Psoas muscle (tissue), 8 donors: ENCODE results near the gene RPUSD1. TPM values are rescaled to one million over a fixed set of nuclear protein-coding genes. Genes with fewer than 3 reads are reported as not detected.

Source experiments
- ATAC-seq, 4 donors: fragments of 200-7000 bp; cut with Tn5 transposase; one replicate each; pipeline ENCODE4 v1.9.1; 2020; ENCODE audit warnings: moderate library complexity in 3 of 4, mild to moderate bottlenecking in 2 of 4
- DNase-seq, 2 donors: peaks; one replicate each; pipeline ENCODE4 v3.0.0-alpha.2; 2020
- H3K27ac ChIP-seq: fragments of 200-600 bp; one replicate; pipeline ENCODE4 v1.8.0; 2022
- H3K27me3 ChIP-seq, 3 donors: fragments of 200-600 bp in 1 of 3; one replicate each; pipeline versions ENCODE4 v1.6.1 to v1.8.0; 2013 to 2022; ENCODE audit warnings: low read length in 2 of 3, mild to moderate bottlenecking in 2 of 3, moderate library complexity in 1 of 3; ENCODE audit not compliant: insufficient read depth in 3 of 3
- H3K36me3 ChIP-seq, 2 donors: fragments of 200-600 bp in 1 of 2; one replicate each; pipeline versions ENCODE4 v1.6.1 to v1.8.0; 2013 to 2022; ENCODE audit warnings: low read depth in 1 of 2, mild to moderate bottlenecking in 1 of 2, moderate library complexity in 1 of 2; ENCODE audit not compliant: insufficient read depth in 1 of 2
- H3K4me1 ChIP-seq: fragments of 200-600 bp; one replicate; pipeline ENCODE4 v1.8.0; 2022
- H3K4me3 ChIP-seq: fragments of 200-600 bp; one replicate; pipeline ENCODE4 v1.8.0; 2022; ENCODE audit warnings: mild to moderate bottlenecking
- H3K9me3 ChIP-seq: fragments of 200-600 bp; one replicate; pipeline ENCODE4 v1.8.0; 2022
- CTCF ChIP-seq: fragments of 200-600 bp; IDR thresholded peaks from one replicate; pipeline ENCODE4 v1.8.0; 2022; ENCODE audit warnings: antibody characterized with exemption
- WGBS, 3 donors: extraction: QIAGEN DNeasy Blood & Tissue Kit; methylation state at CpG; one replicate each; pipeline versions ENCODE4 v1.1.6 to v1.1.7; 2013; 5-methylcytosine and 5-hydroxymethylcytosine counted together
- intact Hi-C, 2 donors: fragments of 100-400 bp; cut with DNase I; formaldehyde crosslinking; loops; one replicate each; pipeline versions ENCODE4 v1.11.0 to v1.14.2; 2022
- polyA plus RNA-seq, 3 donors: library from polyadenylated mRNA; stranded (reverse); fragments of 200-250 nt; gene quantifications; one replicate each; pipeline ENCODE4 v1.2.3, GENCODE V29; 2013
- total RNA-seq, 4 donors: library from RNA; stranded (reverse); fragmentation: NEBNext Ultra II Directional in 2 of 4; extraction: Animal tissue kit (Norgen Biotek cat#: 25700) in 2 of 4; gene quantifications; one replicate each; pipeline versions ENCODE4 v1.2.1 to v1.2.4, GENCODE V29; 2021 to 2023
- donor health status: healthy with polysubstance abuse.
- donor health status: DM: no; HTN: no; CAD: no; lungs with moderate emphysema.
- donor health status: Bipolar disorder and iron deficiency.
- donor health status: healthy.
- donor health status: DM: yes; HTN: yes; CAD: no.
- donor health status: DM: no; HTN: no; CAD: no.
- donor health status: DM: no; HTN: no; CAD: no.
- donor health status: DM: yes; HTN: yes; CAD: no.

Gene RPUSD1
- total and polyA plus RNA-seq, 7 donors: 4.4 to 25.7 (median 10.9) TPM

- Histone ChIP-seq H3K27ac (no peak overlapping the region), H3K9me3 (no peaks in the 10 kb centered on the region), H3K4me1 (no peaks in the 10 kb centered on the region), H3K36me3 (no peaks in the 10 kb centered on the region), H3K27me3 (peaks cover 0 to 49% (median 12%) of the 10 kb centered on the region in 3 donors), H3K4me3 (no peak overlapping the region)
- 75 to 81% (median 79%) methylated on average over 36 to 38 of the region's 38 CpGs for WGBS, 3 donors
- ATAC-seq: no peak
- TF ChIP-seq CTCF: no peak
- no peak for DNase-seq
- intact Hi-C loops: no loop called here
These were observed 23.2 kb downstream of the RPUSD1 start for GRCh38 chr16:764848-765487.

- ATAC-seq (no peak), DNase-seq (no peak)
- H3K27ac ChIP-seq: no peak overlapping the region
- no peaks in the 10 kb centered on the region for H3K4me1 ChIP-seq
- intact Hi-C loops: no loop called here
- no peaks in the 10 kb centered on the region for H3K36me3 ChIP-seq
- no peaks in the 10 kb centered on the region for H3K9me3 ChIP-seq
- H3K27me3 ChIP-seq: peaks cover 0 to 50% (median 12%) of the 10 kb centered on the region in 3 donors
- H3K4me3 ChIP-seq: no peak overlapping the region
- WGBS, 3 donors: 50 to 53% (median 52%) methylated on average over 13 to 20 of the region's 20 CpGs
- no peak for TF ChIP-seq CTCF
These were observed 23.9 kb downstream of the RPUSD1 start for GRCh38 chr16:764184-764750.

GRCh38 chr16:763369-764183, 24.6 kb downstream of the RPUSD1 start:
- no peak for TF ChIP-seq CTCF
- intact Hi-C loops: no loop called here
- DNase-seq (no peak), ATAC-seq (no peak)
- no peaks in the 10 kb centered on the region for H3K36me3 ChIP-seq
- no peak overlapping the region for H3K4me3 ChIP-seq
- WGBS, 3 donors: 60 to 64% (median 61%) methylated on average over 12 to 21 of the region's 21 CpGs
- H3K4me1 ChIP-seq: no peaks in the 10 kb centered on the region
- peaks cover 0 to 50% (median 16%) of the 10 kb centered on the region in 3 donors for H3K27me3 ChIP-seq
- no peak overlapping the region for H3K27ac ChIP-seq
- H3K9me3 ChIP-seq: no peaks in the 10 kb centered on the region

GRCh38 chr16:762595-763268, 25.4 kb downstream of the RPUSD1 start:
- Histone ChIP-seq H3K4me3 (no peak overlapping the region), H3K4me1 (no peaks in the 10 kb centered on the region), H3K36me3 (no peaks in the 10 kb centered on the region), H3K27ac (no peak overlapping the region), H3K9me3 (no peaks in the 10 kb centered on the region), H3K27me3 (peaks cover 0 to 44% (median 12%) of the 10 kb centered on the region in 3 donors)
- no peak for DNase-seq
- TF ChIP-seq CTCF: no peak
- no peak for ATAC-seq
- 61 to 66% (median 63%) methylated on average over 12 to 17 of the region's 17 CpGs for WGBS, 3 donors
- intact Hi-C loops: no loop called here
